LoVo (cell line): ENCODE data around the gene PRR18.

Source experiments
- DNase-seq: peaks from one replicate; pipeline ENCODE4 v3.0.0-alpha.2; 2016; ENCODE audit warnings: low spot score

The PRR18 gene

DNA sequence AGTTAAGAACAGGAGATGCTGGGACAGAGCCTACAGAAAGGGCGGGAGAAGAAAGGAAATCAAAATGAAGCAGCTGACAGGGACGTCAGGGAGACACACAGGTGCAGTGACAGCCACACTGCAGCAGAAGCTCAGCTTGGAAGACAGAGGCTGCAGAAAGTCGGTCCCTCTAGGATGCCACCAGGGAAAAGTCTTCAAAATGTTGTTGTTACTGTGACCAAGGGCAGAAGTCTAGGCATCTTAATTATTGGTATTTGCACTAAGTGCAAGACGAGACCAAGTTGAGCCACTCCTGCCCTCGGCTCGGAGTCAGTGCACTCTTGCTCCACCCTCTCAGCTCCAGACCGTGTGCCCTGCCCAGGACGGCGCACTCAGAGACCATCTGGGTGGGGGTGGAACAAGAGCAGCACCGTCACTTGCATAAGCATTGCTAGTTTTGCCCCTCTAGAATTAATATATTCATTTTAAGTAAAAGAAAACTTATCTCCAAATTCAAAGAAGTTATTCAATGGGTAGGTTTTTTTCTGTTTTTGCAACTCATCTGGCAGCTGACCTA is 2.6 kb downstream of the PRR18 start:
- DNase-seq: no peak

GRCh38 chr6:166304106-166304505 is 4.1 kb downstream of the PRR18 start:
- no peak for DNase-seq

DNA sequence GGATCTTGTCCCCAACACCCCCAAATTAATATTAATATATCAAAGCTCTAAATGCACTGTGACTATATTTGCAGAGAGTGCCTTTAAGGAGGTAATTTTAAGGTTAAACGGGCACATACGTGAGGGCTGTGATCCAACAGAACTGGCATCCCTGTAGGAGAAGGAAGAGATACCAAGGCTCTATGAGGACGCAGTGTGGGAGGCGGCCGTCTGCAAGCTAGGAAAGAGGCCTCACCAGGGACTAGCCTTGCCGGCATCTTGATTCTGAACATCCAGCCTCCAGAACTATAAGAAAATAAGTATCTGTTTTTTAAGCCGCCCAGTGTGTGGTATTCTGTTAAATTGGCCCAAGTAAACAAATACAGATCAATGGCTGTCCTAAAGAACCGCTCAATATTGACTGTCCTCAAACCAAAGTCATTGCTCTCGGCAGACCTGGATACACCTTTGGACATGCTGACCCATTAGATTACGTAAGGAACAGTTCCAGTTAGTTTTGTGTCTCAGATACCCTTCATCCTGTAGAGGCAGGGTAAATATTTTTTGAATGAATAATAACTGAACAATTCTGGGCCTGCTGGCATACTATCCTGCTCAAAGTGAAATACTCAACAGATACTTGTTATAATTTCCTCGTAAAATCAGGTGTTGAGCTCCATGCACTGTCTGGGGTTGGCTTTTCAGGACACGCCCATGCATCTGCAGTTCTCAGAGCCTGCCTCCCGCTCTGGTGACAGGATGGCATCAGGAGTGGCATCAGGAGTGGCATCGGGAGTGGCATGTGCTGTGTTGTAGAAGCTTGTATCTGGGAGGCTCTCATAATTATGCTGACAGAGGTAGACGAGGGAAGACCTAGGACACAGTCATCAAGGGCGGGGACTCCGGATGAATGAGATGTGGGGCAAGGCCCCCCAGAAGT is 6.3 kb downstream of the PRR18 start:
- DNase-seq: no peak

GRCh38 chr6:166300357-166300987 is 7.7 kb downstream of the PRR18 start:
- no peak for DNase-seq

GRCh38 chr6:166297606-166298005 is 10.6 kb downstream of the PRR18 start:
- no peak for DNase-seq

GRCh38 chr6:166296035-166296883 is 11.9 kb downstream of the PRR18 start:
- DNase-seq: no peak

DNA sequence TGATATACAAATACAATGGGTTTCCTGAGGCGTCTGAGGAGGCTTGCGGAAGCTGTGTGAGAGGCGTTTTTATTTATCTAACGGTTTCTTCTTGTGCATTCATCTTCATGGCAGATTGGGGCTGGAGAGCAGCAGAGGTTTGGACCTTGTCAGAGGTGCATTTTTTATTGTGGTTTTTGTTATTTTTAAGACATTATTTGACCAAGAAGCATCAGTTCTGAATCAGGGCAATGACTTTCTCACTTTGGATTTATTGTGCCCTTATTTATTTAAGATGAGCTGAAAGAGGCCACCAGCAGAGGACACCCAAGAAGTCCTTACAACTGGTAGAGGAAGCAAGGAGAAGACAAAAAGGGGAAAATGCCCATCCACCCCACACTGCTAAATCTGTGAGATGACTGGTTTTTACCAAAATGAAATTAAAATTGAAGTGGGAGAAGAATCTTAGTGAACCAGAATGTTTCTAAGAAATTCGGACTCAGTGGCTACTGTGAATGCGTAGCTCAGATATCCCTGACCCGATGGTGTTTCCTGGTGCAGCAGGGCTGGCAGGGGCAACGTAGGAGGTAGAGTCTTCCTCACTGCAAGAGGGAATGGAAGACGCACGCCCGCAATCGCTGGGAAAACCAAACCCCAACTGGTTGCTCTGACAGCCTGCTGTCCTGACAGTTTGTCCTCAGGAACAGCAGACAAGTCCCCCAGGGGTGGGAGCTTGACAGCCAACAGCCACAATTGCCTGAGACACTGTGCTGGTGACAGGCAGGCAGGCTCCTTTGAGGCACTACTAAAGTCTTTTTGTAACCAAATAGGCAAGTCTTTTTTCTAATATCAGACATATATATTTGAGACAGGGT is 14.2 kb downstream of the PRR18 start:
- no peak for DNase-seq

- no peak for DNase-seq
These were observed 18.8 kb downstream of the PRR18 start for GRCh38 chr6:166289207-166290060.

- no peak for DNase-seq
These were observed 21.3 kb downstream of the PRR18 start for GRCh38 chr6:166286839-166287271.

- DNase-seq: no peak
These were observed 23.0 kb downstream of the PRR18 start for GRCh38 chr6:166285233-166285632.

GRCh38 chr6:166284640-166285039 is 23.6 kb downstream of the PRR18 start:
- DNase-seq: no peak

DNA sequence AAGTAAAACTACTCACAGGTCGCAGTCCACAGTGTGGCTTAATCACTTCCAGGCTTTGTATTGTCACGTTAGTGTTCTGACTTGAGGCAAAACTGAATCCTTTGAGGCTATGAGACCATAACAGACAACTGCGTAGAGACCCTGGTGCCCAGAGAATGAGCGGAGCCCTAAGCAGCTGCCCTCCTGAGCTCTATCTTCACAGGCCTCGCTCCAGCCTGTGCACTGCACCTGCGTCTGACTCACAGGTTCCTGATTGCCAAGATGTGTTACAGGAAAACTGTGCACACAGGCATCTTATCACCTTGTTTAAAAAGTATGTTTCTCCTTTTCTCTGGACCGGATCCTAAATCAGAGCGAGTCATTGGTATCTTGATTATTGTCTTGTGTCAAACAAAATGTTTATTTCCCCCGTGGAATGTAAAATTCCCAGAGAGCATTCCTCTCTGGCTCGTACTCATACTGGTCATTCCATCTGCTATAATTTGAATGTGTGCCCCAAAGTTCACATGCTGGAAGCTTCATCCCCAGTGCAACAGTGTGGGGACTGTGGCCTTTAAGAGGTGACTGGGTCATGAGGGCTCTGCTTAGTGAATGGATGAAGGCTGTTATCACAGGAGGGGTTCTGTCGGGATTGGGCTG is 25.7 kb downstream of the PRR18 start:
- no peak for DNase-seq

DNA sequence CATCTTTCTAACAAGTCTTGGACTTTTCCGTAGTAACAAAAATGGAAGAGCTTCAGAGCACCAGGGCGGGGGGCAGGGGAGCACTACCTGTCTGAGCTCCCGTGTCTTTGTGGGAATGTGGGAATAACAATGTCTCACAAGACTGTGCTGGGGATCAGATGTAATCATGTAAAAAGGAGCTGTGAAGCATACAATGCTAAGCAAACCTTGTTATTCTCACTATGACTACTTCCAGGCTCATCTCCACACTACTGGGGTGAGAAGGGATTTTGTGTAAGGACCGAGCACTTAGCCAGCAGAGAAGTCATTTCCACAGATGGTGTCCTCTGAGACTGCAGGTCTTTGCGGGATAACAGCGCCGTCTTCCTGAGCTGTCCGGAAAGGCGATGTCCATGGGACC is 27.1 kb downstream of the PRR18 start:
- DNase-seq: no peak

GRCh38 chr6:166279393-166279679 is 28.9 kb downstream of the PRR18 start:
- no peak for DNase-seq

DNA sequence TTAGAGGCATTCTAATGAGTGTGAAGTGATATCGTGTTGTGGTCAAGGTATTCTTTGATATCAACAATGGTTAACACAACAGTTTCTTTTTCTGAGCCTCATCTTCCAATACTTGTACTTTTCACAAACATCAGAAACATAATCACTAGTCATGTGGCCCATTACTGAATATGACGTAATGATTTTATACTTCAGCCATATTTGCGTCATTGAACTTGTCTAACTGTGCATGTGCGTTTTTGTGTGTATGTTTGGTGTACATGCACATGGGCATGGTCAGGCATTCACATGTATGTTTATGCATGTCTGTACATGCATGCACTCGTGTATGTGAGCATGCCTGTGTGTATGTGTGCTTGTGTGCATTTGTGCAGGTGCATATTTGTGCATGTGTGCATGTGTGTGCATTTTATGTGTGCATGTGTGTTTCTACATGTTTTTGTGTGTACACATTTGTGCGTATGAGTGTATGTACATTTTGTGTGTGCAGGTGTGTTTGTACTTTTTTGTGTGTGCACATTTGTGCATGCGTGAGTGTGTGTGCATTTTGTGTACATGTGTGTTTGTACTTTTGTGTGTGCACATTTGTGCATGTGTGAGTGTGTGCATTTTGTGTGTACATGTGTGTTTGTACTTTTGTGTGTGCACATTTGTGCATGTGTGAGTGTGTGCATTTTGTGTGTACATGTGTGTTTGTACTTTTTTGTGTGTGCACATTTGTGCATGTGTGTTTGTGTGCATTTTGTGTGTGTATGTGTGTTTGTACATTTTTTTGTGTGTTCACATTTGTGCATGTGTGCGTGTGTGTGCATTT is 29.4 kb downstream of the PRR18 start:
- no peak for DNase-seq

DNA sequence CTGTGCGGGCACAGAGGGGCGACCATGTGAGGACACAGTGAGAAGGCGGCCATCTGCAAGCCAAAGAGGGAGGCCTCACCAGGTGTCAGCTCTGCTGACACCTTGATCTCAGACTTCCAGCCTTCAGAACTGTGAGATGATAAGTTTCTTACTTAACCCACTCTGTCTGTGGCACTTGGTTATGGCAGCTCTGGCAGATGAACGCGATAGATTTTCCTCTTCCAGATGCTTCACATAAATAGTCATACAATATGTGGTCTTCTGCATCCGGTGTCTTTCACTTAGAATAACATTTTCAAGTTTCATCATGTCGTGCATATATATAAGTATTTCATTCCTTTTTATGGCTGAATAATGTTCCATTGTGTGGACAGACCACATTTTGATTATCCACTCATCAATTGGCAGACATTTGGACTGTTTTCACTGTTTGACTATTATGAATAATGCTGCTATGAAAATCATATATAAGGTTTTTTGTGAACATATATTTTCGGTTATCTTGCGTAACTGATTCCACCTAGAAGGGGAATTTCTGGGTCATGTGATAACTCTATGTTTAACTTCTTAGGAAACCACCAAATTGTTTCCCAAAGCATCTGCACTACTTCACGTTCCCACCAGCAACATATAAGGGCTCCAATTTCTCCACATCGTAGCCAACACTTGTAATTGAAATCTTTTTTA is 30.2 kb downstream of the PRR18 start:
- no peak for DNase-seq

- no peak for DNase-seq
These were observed 31.2 kb downstream of the PRR18 start for GRCh38 chr6:166277018-166277417.

DNA sequence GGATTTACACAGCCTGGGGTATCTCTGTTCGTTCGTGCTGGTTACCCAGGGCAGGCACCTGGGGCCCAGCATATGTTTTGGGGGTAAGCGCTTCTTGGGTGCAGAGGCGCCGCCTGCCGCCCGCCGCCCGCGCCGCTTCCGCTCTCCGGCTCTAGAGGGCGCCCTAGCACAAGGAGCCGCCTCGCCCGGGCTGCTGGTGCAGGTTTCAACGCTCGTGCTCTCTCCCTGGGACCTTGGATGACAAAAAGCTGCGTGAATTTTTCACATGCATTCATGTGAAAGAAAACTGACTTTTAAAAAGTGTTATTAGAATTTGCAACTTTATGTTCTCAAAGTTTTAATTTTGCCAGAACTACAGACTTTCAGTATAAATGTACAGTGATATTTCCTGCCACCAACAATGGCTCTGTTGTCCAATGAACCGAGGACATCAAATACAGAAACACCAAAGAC is 32.5 kb downstream of the PRR18 start:
- peak; percentile 64 for DNase-seq
